Measurements from ENCODE around the gene FAM181A. TPM values are rescaled to one million over a fixed set of nuclear protein-coding genes. Genes with fewer than 3 reads are reported as not detected.

Gene FAM181A
- total RNA-seq, 4 donors from 2014 or later = not detected

DNA sequence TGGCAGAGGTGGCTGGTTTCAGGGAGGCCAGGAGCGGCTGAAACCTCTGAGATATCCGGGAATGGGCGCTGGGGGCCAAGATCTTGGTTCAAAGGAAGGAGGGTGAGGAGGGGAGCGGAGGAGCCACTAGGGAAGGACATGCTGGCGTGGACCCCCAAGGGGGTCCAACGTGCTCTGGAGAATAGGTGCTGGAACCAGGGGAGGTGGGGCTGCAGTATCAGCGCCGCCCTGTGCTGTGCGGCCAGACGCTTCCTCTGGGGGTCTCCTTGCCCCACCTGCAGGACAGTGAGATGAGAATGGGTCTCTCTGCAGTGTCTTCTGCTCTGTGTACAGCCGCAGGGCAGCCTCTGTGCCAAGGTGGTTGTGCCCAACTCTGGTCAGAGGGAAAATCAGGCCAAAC lies 2.5 kb downstream of the FAM181A start:
- no peak for DNase-seq (ENCODE audit: low spot score in 2 of 2)
- H3K36me3 ChIP-seq = no peaks in the 10 kb centered on the region
- H3K27ac ChIP-seq = no peak overlapping the region
- TF ChIP-seq, protein P1, sequence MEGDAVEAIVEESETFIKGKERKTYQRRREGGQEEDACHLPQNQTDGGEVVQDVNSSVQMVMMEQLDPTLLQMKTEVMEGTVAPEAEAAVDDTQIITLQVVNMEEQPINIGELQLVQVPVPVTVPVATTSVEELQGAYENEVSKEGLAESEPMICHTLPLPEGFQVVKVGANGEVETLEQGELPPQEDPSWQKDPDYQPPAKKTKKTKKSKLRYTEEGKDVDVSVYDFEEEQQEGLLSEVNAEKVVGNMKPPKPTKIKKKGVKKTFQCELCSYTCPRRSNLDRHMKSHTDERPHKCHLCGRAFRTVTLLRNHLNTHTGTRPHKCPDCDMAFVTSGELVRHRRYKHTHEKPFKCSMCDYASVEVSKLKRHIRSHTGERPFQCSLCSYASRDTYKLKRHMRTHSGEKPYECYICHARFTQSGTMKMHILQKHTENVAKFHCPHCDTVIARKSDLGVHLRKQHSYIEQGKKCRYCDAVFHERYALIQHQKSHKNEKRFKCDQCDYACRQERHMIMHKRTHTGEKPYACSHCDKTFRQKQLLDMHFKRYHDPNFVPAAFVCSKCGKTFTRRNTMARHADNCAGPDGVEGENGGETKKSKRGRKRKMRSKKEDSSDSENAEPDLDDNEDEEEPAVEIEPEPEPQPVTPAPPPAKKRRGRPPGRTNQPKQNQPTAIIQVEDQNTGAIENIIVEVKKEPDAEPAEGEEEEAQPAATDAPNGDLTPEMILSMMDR (IDR thresholded peaks at IDR 0.05) = no peak
- no peak for TF ChIP-seq POLR2AphosphoS5 (IDR thresholded peaks at IDR 0.05)
- TF ChIP-seq EP300 (IDR thresholded peaks at IDR 0.05) = no peak
- no peak for TF ChIP-seq POLR2A (IDR thresholded peaks at IDR 0.05)
- no peaks in the 10 kb centered on the region for H3K9me3 ChIP-seq
- H3K4me3 ChIP-seq = no peak overlapping the region
- WGBS = 78% methylated on average over 11 of the region's 11 CpGs
- H3K27me3 ChIP-seq = peaks cover 7% of the 10 kb centered on the region
- H3K4me1 ChIP-seq = no peaks in the 10 kb centered on the region

DNA sequence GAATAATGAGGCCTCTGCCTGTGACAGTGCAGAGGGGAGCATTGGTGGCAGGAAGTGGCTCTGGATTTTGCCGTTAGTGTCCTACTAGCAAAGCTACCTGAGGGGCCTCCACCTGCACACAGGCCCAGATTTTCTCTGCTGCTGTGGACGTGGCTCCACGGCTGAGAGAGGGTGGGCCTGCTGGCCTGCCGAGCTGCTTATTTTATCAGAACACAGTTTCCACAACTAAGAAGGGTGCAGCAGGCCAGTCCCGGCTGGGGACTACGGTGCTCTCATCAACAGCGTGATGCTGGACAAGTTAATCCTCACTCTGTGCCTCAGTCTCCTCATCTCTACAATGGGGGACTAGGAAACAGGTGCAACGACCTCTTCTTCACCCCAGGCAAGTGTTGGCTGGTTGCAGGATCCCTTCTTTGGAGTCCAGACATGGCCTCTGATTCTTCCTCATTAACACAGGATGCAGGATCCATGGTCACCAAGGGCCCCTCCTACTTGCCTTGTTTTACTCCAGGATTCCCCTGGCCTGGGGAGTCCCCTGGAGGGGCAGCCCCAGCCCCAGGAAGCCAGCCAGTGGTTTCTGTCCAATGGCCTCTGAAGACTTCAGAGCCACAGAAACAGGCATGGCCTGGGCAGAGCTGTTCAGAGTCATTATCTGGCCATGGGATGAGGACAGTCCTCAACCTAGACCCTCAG lies 3.3 kb downstream of the FAM181A start:
- Histone ChIP-seq H3K36me3 (no peaks in the 10 kb centered on the region), H3K27ac (no peak overlapping the region), H3K4me1 (no peaks in the 10 kb centered on the region), H3K9me3 (no peaks in the 10 kb centered on the region), H3K4me3 (no peak overlapping the region), H3K27me3 (peaks cover 15% of the 10 kb centered on the region)
- DNase-seq (ENCODE audit: low spot score in 2 of 2) = no peak
- 100% methylated on average over 2 of the region's 8 CpGs for WGBS
- TF ChIP-seq EP300 (IDR thresholded peaks at IDR 0.05) (no peak), POLR2A (IDR thresholded peaks at IDR 0.05) (no peak), POLR2AphosphoS5 (IDR thresholded peaks at IDR 0.05) (no peak)
- TF ChIP-seq, protein P1 (IDR thresholded peaks at IDR 0.05) = no peak

DNA sequence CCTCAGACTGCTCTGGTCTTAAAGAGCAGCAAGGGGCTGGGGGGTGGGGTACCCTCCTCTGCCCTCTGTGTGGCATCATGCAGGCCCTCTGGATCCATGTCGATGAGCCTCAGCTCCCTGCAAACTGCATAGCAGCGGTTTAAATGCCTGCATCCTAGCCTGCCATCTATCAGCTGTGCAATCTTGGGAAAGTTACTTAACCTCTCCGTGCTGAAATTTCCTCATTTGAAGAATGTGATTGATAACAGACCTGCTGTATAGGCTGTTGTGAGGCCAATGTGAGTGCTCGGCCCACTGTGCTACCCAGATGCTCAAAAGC lies 3.8 kb downstream of the FAM181A start:
- Histone ChIP-seq H3K36me3 (no peaks in the 10 kb centered on the region), H3K4me3 (no peak overlapping the region), H3K27ac (no peak overlapping the region), H3K4me1 (no peaks in the 10 kb centered on the region), H3K27me3 (peaks cover 17% of the 10 kb centered on the region), H3K9me3 (no peaks in the 10 kb centered on the region)
- WGBS = 88% methylated on average over 4 of the region's 4 CpGs
- TF ChIP-seq EP300 (IDR thresholded peaks at IDR 0.05) (no peak), POLR2A (IDR thresholded peaks at IDR 0.05) (no peak)
- DNase-seq (ENCODE audit: low spot score in 2 of 2) = no peak

DNA sequence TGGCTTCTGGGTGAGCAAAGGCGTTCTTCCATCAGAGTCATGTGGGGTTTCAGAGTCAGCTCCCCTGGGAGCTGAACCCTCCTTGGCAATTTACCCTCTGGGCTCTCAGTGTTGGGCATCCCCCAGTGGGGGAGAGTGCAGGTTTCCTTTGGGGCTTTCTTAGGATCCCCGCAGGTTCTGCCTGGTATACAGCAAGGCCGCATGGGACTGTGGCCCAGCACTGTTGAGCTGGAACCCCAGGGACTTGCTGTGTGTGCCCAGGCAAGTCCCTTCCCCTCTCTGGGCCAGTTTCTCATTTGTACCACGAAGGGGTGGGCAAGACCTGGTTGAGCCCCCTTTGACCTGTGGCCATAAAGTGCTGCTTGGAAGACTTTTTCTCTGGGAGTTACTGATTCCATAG lies 5.5 kb downstream of the FAM181A start:
- 100% methylated on average over 1 of the region's 4 CpGs for WGBS
- no peaks in the 10 kb centered on the region for H3K36me3 ChIP-seq
- no peaks in the 10 kb centered on the region for H3K9me3 ChIP-seq
- H3K4me3 ChIP-seq = no peak overlapping the region
- no peak for DNase-seq (ENCODE audit: low spot score in 2 of 2)
- H3K4me1 ChIP-seq = peaks cover 9% of the 10 kb centered on the region
- peaks cover 18% of the 10 kb centered on the region for H3K27me3 ChIP-seq
- TF ChIP-seq EP300 (IDR thresholded peaks at IDR 0.05) = no peak
- TF ChIP-seq, protein P1 (IDR thresholded peaks at IDR 0.05) = no peak
- TF ChIP-seq POLR2A (IDR thresholded peaks at IDR 0.05) = no peak
- no peak for TF ChIP-seq POLR2AphosphoS5 (IDR thresholded peaks at IDR 0.05)
- no peak overlapping the region for H3K27ac ChIP-seq

DNA sequence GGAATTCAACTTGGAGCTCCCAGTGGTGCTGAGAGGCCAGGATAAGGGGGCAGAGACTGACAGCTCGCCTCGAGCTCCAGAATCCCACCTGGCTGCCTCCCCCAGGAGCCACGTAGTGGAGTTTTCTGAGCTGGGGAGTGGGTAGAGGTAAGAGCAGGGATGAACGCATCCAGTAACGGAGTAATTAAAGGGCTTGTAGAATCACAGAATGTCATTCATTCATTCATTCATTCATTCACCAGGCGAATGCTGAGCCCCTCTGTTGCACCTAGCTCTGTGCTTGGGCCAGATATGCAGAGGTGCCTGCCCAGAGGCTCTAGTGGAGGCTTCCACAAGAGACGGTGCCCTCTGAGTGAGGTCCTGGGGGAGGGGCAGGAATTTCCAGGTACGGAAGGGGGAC lies 8.1 kb downstream of the FAM181A start:
- DNase-seq (ENCODE audit: low spot score in 2 of 2) = no peak
- H3K4me3 ChIP-seq = no peak overlapping the region
- H3K36me3 ChIP-seq = no peaks in the 10 kb centered on the region
- peaks cover 26% of the 10 kb centered on the region for H3K4me1 ChIP-seq
- WGBS = 84% methylated on average over 8 of the region's 8 CpGs
- H3K27ac ChIP-seq = no peak overlapping the region
- TF ChIP-seq POLR2A (IDR thresholded peaks at IDR 0.05) (no peak), EP300 (IDR thresholded peaks at IDR 0.05) (no peak), POLR2AphosphoS5 (IDR thresholded peaks at IDR 0.05) (no peak)
- TF ChIP-seq, protein P1 (IDR thresholded peaks at IDR 0.05) = no peak
- peaks cover 30% of the 10 kb centered on the region for H3K27me3 ChIP-seq
- no peaks in the 10 kb centered on the region for H3K9me3 ChIP-seq

DNA sequence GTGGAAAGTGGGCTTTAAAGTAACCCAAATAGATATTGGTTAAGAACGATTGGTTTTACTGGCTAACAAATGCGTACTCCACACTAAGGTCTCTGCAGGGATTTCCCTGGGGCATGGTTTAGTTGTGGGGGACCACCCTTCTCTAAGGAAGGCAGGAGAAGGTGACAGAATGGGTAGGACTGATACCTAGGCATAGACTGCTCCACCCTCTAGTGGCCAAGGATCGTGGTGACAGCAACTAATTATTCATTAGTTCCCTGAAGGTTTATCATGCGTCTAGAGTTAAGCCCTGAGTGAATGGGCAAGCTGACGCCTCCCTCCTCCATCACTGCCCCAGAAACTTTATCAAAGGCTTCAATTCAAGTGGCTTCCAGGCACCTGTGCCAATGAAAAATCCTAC lies 9.1 kb downstream of the FAM181A start:
- TF ChIP-seq POLR2AphosphoS5 (IDR thresholded peaks at IDR 0.05) (no peak), POLR2A (IDR thresholded peaks at IDR 0.05) (no peak), EP300 (IDR thresholded peaks at IDR 0.05) (no peak)
- TF ChIP-seq, protein P1 (IDR thresholded peaks at IDR 0.05) = peak in 1 of 2 donors; percentile 46
- DNase-seq (ENCODE audit: low spot score in 2 of 2) = no peak
- Histone ChIP-seq H3K4me3 (no peak overlapping the region), H3K4me1 (peaks cover 26% of the 10 kb centered on the region), H3K9me3 (no peaks in the 10 kb centered on the region), H3K36me3 (no peaks in the 10 kb centered on the region), H3K27me3 (peaks cover 30% of the 10 kb centered on the region), H3K27ac (no peak overlapping the region)
- WGBS = 23% methylated on average over 5 of the region's 5 CpGs

All from suprapubic skin (tissue), 4 donors.